HUDEP-2 (cell line): Measurements from ENCODE around the gene CCR5AS.
"Not testable (repeated sequence)": the region's sequence is repeated elsewhere in the genome, so short reads cannot be mapped to it uniquely, and the experiment has no call there.

Source experiments
- DNase-seq, 76 experiments: peaks; one replicate each; lab custom pipeline; 2025; ENCODE audit not compliant: unreplicated experiment in 76 of 76; lab: John Stamatoyannopoulos, UW

The CCR5AS gene

GRCh38 chr3:46407970-46408369, 1.1 kb upstream of the CCR5AS start:
- peak in 1 of 76 experiments; percentile 3 for DNase-seq

- DNase-seq, result no peak
Observed at GRCh38 chr3:46406443-46406787, 451 bp downstream of the CCR5AS start.

- no peak for DNase-seq
Observed at GRCh38 chr3:46405301-46406019, 1.4 kb downstream of the CCR5AS start.

GRCh38 chr3:46402902-46403301, 4.0 kb downstream of the CCR5AS start:
- not testable (repeated sequence) for DNase-seq

- DNase-seq, result no peak
Observed at GRCh38 chr3:46401579-46401978, 5.3 kb downstream of the CCR5AS start.

- DNase-seq, result no peak
Observed at GRCh38 chr3:46400846-46401245, 6.0 kb downstream of the CCR5AS start.

GRCh38 chr3:46400000-46400734, 6.7 kb downstream of the CCR5AS start:
- DNase-seq, result peak in 53 of 76 experiments; percentile 6 to 84 (median 45)

GRCh38 chr3:46399557-46399956, 7.3 kb downstream of the CCR5AS start:
- DNase-seq, result no peak

GRCh38 chr3:46399098-46399497, 7.8 kb downstream of the CCR5AS start:
- DNase-seq, result no peak

GRCh38 chr3:46398186-46398955, 8.5 kb downstream of the CCR5AS start:
- DNase-seq, result no peak

GRCh38 chr3:46397111-46397510, 9.8 kb downstream of the CCR5AS start:
- DNase-seq, result no peak

GRCh38 chr3:46395766-46396530, 10.9 kb downstream of the CCR5AS start:
- DNase-seq, result no peak

- peak in 7 of 76 experiments; percentile 4 to 25 (median 11) for DNase-seq
Observed at GRCh38 chr3:46395210-46395661, 11.6 kb downstream of the CCR5AS start.

- DNase-seq, result no peak
Observed at GRCh38 chr3:46393554-46394434, 13.1 kb downstream of the CCR5AS start.

- no peak for DNase-seq
Observed at GRCh38 chr3:46393011-46393410, 13.9 kb downstream of the CCR5AS start.

GRCh38 chr3:46391526-46391925, 15.3 kb downstream of the CCR5AS start:
- not testable (repeated sequence) for DNase-seq

GRCh38 chr3:46389306-46389705, 17.6 kb downstream of the CCR5AS start:
- no peak for DNase-seq

- not testable (repeated sequence) for DNase-seq
Observed at GRCh38 chr3:46388847-46389246, 18.0 kb downstream of the CCR5AS start.

- DNase-seq, result no peak
Observed at GRCh38 chr3:46386205-46386604, 20.7 kb downstream of the CCR5AS start.

GRCh38 chr3:46383951-46384330, 22.9 kb downstream of the CCR5AS start:
- no peak for DNase-seq
